Transverse colon (tissue), 4 donors: ENCODE results near the gene MPP4.

Experiments used
- CTCF ChIP-seq, 5 experiments: fragments of 200-600 bp in 3 of 5; fragments of 450-650 bp in 2 of 5; sonication (generic) in 3 of 5; IDR thresholded peaks; 1 replicate in 2 of 5; 2 replicates in 3 of 5; pipeline ENCODE4 v1.5.1; 2016 to 2017; ENCODE audit warnings: antibody characterized with exemption in 5 of 5, inconsistent platforms in 3 of 5, mild to moderate bottlenecking in 2 of 5, moderate library complexity in 1 of 5
- POLR2A ChIP-seq: fragments of 450-650 bp; IDR thresholded peaks from one replicate; pipeline ENCODE4 v1.6.1; 2016; ENCODE audit warnings: antibody characterized with exemption, mild to moderate bottlenecking, moderate library complexity
- POLR2AphosphoS5 ChIP-seq, 3 donors: sonication (generic); formaldehyde crosslinking; IDR thresholded peaks; one replicate each; pipeline ENCODE4 v1.6.1; 2016; ENCODE audit warnings: antibody characterized with exemption in 3 of 3

GRCh38 chr2:201643216-201643890 is 55.1 kb downstream of the MPP4 start, which contains the start of gene TMEM237:
- TF ChIP-seq POLR2A (no peak), CTCF (IDR thresholded peaks at IDR 0.05) (no peak), POLR2AphosphoS5 (IDR thresholded peaks at IDR 0.05) (no peak)
